Stimulated activated CD8-positive, alpha-beta memory T cell treated with anti-CD3 and anti-CD28 coated beads, Interleukin-15, amount 100 ng/mL, for 48 hours (primary cell): ENCODE data around the gene SLX4IP.

Experiments
- DNase-seq, 2 donors: peaks; one replicate each; pipeline ENCODE4 v3.0.0-alpha.2; 2020; ENCODE audit warnings: low read depth in 2 of 2

The SLX4IP gene

DNA sequence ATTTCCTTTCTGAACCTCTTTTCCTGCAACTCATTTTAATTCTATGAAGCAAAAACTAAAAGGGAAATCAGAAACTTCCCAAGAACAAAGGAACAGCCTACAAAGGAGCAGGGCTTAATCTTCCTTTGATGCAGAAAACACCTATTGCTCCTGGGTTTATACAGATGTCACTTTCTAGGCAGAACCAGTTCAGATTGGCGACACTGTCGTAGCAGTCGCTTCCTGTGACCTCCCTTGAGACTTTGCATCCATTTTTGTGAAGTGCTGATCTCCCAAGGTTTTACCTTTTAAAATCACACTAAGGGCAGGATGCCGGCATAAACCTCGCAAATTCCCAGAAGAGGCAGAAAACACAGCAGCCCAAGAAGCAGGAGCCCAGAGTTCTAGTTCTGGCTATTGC lies 198.6 kb downstream of the SLX4IP start:
- no peak for DNase-seq

DNA sequence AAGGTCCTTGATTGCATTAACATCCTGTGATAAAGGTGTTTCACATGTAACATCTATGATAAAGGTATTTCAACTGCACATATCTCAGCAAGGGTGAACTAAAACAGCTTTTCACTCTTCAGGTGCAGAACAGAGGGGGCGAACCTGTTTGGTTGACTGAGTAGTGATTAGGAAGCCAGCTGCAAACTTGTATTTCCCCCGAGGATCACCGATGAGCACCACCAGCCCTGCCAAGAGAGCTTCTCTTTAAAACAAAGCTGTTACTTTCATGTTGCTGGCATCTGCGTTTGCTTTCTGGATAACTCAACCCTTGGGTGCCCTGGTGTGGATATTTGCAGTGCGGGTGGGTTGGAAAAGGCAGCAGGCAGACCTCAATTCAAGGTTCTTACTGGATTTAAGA lies 199.1 kb downstream of the SLX4IP start:
- DNase-seq, result no peak

DNA sequence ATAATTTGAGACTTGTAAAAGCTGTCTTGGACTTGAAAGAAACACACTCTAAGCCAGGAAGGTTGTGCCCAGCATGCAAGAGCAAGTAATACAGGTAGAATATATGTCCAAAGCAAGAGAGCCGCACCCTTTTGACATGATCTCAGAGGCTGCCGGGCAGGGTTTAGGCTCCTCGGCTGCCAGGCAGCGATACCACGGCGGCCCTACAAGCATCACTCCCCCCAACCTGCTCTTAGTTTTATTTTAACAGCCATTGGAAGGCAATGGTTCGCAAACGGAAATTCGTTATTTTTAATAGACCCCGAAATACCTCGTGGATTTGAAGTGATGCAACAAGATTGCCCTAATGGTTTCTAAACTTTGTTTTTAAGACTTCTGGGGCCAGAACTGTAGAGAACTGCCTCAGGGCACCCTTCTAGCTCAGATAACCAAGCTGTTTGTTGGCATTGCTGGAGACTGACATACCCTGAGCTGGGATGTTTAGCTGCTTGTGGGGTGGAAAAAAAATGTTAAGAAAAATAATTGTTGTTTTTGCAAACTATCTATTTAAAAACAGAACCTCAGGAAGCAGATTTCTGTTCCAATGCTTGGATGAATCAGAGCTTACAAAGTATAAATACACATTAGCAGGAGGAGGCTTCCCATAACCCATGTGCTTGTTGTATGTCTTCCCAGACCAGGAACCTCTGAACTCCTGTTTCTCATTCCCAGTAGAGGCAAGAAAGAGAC lies 199.7 kb downstream of the SLX4IP start:
- no peak for DNase-seq

DNA sequence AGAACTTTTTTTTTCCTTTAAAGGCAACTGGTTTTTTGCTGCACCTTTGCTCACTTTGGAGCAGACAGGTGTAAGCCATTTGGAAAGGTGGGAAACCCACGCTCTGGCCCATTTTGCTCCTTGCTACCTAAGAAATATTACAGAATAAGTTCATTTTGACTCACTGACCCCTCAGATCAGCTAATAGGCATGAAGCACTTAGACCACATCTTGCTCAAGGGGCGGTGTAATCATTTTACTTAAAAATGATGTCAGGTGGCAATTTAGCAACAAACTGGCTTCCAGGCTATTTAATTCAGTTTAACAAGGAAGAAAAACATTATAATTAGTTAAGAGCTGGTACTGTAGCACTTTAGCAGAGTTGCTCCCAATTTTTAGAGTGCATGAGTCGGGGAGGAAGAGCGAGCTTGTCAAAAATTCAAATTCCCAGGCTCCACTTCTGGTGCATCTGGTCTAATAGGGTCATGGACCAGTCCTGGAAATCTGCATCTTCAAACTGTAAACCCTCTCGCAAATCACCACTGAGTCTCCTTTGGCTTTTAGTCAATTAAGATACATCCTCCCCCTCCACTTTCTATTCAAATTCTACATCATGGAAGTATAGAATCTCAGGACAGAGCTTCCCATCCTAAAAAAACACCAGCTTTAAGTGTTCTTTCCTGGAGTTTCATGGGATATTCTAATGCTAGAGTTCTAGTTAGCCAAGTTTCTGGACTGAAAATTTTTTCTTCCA lies 200.5 kb downstream of the SLX4IP start:
- DNase-seq, result no peak

DNA sequence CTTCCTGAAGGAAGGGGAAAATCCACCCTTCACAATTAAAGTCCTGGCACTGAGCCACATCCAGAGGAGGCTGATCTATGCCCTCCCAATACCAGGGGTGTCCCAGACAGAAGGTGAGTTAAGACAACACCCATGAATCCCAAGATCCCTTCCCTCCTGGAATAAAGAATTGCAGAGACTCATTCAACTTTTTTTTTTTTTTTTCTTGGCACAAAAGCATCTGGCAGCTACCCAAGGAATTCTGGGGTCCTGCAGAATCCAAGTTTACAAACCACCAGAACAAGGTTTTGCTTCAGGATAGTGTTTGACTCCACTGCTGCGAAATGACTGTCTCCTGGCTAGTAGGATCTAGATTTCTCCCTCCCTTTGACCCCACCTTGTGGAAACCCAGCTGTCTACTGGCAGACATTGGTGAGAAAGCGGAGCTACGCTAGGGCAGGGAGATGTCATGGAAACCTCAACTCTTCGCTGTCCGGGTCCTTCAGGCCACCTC lies 201.3 kb downstream of the SLX4IP start:
- no peak for DNase-seq

DNA sequence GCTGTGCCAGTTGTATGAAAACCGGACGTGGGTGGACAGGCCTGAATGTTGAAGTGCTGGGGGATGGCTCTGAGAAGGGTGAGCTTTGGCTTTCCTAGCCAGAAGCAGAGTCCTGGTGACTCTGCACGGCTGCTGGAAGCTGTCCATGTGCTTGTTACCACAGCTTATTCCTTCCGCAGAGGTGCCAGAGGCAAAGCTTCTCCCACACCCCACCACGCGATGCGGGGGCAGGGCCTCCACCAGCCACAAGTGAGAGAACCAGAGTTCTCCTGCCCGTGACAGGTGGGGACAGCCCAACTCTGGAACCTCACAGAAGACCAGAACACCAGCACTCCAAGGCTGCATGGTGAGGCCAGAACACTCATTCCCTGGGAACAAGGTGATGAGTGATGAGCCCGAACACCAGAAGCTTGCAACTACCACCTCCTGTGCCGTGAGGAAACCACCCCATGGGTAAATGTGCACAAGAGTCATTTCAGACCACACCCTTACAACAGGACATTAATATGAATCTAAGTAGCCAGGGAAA lies 202.0 kb downstream of the SLX4IP start:
- no peak for DNase-seq

DNA sequence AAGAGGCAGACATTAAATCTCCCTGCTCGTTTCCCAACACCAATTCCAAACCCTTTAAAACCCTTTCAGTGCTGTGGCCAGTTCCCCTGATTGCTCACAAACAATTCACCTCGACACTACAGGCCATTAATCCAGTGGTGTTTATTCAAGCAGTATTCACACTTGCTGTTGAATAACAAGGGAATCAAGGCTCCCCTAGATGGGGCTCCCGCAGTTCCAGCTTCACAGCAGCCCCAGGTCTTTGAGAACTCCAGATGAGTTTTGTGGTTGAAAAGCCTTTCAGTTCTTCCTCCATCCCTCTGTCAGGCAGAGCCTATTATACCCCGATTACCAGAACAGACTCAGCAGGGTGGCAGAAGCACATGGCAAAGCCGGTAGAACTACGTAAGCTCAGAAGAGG lies 202.5 kb downstream of the SLX4IP start:
- DNase-seq, result no peak

DNA sequence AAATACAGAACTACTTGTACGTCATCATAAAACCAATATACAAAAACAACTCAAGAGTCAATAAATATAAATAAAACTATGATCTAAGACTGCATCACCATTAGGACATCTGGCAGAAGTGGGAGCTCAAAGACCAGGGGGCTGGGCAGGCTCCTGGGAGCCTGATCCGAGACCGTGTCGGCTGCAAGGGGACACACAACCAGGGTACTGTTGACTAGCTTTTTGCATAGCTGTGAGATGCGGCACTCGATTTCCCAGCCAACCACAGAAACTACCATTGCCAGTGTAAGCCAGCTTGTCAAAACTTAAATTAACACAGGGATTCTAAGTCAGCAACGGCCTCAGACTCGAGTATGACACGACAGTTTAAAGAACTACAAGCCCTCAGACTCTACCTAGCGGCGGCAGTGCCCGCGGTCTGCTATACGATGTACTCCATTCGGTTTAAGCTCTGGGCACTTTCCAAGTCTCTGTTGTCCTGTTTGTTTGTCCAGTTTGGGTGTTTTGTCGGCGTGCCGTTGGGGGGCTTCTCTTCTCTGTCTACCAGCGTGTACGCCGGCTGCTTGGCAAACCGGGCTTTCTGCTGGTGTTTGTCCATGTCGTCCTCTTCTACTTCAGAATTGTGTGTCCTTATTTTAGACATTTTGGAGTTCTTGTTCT lies 204.1 kb downstream of the SLX4IP start:
- no peak for DNase-seq

DNA sequence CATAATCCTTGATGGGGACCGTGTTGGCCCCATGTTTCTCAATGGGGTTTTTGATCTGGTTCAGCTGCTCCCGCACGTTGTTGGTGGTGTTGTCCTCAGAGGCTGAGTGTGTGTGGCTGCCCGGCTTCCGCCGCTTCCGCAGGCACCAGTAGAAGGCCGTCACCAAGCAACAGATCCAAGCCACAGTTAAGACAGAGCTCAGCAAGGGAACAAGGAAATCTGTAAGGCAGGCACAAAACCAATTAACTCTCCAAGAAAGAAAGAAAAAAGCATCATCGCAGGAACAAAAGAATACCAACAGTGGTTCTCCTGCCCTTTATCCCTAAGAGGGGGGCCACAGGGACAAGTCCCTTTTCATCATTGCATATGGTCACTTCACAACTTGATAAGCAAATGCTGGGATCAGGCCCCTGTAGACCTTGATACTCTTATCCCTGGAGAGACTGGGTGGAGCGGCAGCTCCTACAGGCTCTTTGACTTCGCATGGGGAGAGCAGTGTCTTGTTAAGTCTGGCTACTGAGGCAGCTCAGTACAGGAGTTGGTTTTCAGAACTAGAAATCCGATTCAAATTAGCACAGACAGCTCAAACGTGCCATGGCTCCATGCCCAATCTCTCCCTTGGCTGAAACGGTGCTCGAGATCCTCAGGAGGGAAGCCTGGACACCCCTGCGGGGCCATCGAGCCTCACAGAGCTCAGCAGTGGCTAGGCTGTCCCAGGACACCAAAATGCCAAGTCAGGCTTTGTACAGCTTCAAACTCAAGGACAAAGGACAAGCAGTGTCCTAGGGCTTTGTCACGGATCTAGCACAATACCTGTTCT lies 204.8 kb downstream of the SLX4IP start:
- DNase-seq, result no peak

DNA sequence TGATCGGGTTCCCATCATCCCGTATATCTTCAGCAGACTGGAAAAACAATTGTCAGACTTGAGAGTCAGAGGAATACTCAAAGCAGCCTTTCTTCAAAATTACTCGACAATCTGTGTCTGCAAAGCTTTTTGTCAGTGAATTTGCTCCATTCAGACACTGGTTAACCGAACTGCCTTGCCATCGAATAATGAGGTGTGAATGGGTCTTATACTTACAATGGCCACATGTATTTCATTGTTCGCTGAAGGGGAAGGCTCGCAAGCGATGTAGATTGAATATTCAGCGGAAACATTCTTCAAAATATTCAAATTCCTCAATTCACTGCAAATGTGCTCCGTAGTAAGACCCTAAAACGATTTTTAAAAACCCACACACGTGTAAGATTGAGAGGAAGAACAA lies 205.8 kb downstream of the SLX4IP start:
- DNase-seq, result no peak

DNA sequence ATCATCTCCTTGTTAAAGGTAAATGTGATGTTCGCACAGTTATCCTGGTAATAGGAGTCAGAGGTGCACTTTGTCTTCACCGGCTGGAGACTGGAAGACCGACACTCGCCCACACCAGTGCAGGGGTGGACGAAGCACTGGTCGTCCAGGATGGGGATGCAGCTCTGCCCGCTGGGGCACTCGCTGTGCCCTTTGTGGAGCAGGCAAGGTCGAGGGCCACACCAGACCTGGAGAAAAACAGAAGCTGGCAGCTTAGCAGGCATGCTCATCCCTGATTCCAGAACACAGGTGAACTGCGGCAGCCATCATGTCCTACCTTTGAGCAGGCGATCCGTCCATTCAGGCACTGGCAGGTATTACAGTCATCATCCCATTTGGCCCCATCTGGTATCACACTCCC lies 206.4 kb downstream of the SLX4IP start:
- no peak for DNase-seq

DNA sequence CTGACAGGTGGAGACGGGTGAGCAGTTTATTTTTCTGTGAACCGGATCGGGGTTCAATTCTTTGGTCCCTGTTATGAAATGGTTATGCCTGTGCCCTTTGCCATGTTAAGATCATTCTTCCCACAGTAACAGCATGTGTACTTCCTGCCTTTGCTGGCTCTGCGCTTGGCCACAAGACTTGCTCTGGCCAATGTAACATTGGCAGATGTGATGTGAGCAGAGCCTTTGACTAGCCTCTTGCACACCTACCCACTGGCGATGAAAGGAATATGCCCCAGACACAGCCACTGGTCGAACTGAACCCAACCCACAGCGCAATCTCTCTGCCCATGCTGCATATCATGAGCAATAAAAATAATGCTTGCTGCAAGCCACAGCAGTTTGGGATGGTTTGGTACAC lies 206.8 kb downstream of the SLX4IP start:
- DNase-seq, result no peak

DNA sequence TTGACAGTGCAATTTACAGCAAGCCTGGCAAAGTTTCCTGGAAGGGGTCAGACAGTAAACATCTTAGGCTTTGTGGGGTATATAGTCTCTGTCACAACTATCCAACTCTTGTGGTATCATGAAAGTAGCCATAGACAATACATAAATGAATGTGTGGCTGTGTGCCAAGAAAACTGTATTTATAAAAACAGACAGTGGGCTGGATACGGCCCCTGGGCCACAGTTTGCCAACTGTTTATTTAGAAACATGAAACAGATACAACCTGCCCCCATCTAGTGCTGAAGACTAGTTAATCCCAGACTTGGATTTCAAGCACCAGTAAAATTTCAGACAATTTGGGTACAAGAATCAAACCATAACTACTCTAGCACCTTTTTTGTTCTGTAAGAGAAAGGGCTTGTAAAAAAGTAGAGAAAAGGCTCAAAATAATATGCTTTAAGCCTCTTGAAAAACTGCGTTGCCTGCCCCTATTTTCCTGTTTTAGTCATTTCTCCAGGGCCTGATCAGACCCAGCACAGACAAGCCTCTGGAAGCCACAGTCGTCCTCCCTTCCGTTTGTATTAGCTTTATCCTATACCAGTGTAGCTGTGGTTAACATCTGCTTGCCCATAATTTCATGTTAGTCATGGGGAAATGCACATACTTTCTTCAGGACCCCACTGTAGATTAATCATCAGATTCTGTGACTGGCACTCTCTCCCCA lies 207.9 kb downstream of the SLX4IP start:
- no peak for DNase-seq

DNA sequence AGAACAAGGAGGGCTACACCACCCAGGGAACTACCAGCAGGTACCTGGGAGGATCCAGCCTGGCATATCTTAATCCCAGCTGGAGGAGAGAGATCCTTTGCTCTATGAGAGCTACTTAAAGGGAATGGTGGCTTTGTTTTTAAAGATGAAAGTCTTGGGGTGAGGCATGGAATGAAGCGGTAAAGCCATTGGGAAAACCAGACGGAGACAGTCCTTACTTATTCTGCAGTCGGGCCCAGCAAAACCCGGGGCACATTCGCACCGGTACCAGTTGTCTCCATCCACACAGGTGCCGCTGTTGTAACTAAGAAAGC lies 208.4 kb downstream of the SLX4IP start:
- DNase-seq, result no peak

DNA sequence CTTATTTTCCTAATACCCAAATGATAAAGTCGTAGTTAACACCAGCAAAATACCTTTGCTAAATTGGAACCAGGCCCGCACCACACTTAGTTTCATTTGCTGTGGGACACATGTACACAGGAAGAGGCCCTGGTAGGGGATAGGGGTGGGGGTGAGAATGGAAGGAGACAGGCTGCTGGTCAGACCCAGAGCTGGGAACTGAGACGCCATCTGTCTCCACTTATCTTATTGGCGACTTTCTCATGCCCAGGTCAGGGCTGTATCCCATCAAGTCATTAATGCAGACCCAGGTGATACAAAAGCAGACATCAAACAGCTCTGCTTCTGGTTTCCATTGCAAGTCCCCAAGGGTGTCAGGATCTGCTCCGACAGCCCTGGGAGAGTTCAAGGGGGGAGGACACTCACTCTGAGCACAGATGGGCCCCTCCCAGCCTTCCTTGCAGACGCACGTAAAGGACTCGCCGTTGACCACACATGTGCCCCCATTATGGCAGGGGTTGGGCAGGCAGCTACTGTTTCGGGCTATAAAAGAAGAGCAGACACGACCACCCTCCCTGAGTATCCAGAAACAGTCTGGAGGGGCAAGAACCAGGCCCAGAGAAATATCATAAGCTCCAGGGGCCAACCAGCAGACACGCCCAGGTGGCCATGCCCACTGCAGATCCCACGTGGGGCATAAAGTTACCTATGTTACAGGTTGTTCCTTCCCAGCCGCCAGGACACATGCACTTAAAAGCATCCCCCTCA lies 209.5 kb downstream of the SLX4IP start:
- no peak for DNase-seq

DNA sequence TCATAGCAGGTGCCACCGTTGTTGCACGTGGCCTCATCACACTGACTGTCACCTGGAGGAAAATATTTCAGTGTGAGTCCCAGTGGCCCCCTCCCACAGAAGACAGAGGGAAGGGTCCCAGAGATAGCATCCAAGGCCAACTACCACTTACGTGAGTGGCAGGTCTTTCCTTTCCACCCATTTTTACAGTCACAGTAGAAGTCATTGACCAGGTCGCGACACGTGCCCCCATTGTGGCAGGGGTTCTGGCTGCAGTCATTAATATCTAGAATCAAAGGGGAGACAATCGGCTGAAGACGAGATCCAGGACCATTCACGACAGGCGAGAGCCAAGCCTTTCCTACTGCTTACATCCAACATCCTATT lies 210.1 kb downstream of the SLX4IP start:
- no peak for DNase-seq

DNA sequence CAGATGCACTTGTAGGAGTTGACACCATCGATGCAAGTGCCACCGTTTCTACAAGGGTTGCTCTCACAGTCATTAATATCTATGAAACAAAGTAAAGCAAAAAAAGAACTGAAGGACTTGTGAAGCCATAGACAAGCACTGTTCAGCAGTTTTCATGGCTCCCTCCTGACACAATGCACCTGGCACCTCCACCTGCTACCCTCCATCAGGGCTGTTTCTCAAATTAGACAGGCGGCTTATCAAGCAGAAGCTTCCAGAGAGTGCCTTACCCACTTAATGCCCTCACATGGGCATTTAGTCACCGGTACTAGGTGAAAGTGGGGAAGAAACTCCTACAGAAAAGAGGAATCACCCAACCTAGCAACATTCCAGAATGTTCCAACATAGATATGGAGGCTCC lies 210.9 kb downstream of the SLX4IP start:
- no peak for DNase-seq

DNA sequence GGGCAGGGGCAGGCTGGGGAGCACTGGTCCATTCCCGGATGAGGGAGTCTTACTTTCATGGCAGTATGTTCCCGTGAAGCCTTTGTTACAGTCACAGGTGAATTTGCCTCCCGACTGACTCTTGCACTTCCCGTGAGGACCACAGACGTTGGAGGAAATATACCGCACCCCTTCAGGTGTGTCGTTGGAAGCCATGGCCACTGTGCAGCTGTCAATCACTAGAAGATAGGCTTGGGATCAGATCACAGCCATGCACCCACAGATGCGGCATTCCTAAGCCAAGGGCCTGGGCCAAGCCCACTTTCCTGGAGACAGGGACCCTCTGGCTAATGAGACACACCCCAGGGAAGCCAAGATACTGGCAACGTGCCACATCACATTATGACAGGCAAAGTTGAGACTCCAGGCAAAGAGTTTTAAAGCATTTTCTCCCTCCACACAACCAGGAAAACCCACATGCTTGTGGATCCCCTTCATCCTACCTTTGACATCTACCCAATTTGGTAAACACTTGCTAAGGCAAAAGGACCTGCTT lies 211.8 kb downstream of the SLX4IP start:
- DNase-seq, result no peak

DNA sequence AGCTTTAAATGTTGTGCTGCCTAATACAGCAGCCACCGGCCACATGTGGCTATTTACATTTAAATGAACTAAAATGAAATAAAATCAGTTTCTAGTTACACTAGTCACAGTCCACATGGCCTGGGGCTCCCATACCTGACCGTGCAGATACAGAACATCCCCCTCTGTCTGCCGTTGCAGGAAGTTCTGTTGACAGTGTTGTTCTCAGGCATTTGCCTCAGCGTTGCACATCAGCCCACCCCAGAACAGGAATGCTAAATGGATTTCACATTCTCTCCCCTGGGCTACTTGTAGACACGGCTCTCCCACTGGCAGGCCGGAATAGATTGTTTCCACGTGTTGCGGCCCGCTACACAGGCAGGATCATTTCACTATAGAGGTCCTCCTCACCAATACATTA lies 212.4 kb downstream of the SLX4IP start:
- no peak for DNase-seq

DNA sequence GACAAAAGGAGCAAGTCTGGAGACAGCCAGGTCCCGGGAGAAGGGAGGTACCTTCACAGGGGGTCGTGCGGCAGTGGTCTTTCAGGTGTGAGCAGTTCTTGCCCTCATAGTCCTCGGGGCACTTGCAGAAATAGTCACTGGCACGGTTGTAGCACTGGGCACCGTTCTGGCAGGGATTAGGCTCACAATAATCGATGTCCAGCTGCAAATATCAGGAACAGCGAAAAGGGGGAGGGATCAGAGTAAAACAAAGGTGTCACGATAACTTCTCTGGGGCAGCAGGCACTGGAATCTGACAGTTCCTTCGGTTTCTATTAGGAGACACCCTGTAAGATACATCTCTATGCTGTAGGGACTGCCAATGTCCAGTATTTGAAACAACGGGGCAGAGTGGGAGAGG lies 212.8 kb downstream of the SLX4IP start:
- no peak for DNase-seq
